RPMI7951 (cell line): ENCODE results near the gene CHDH. TPM values are rescaled to one million over a fixed set of nuclear protein-coding genes. Genes with fewer than 3 reads are reported as not detected.

Experiments
- DNase-seq: peaks from one replicate; pipeline ENCODE4 v3.0.0-alpha.2; 2012; ENCODE audit warnings: low read depth
- total RNA-seq: library from RNA; depleted of rRNA; stranded (reverse); fragments of >200 nt; shearing (Covaris generic); gene quantifications from 2 replicates; pipeline ENCODE4 v1.2.3, GENCODE V29; 2014

CHDH gene
- total RNA-seq, 1 experiment from 2014 or later: not detected

DNA sequence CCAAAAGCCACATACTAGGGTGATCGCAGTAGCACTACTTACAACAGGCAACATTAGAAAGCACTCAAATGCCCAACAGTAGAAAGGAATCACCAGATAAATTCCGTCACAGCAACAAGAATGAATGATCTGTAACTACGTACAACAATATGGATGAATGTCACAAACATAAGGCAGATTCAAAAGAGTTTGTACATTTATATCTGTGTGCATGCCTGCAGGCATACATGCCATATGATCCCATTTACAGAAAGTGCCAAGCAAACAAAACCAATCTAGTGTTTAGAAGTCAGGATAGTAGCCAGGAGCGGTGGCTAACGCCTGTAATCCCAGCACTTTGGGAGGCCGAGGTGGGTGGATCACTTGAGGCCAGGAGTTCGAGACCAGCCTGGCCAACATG is 3.7 kb upstream of the CHDH start:
- no peak for DNase-seq

DNA sequence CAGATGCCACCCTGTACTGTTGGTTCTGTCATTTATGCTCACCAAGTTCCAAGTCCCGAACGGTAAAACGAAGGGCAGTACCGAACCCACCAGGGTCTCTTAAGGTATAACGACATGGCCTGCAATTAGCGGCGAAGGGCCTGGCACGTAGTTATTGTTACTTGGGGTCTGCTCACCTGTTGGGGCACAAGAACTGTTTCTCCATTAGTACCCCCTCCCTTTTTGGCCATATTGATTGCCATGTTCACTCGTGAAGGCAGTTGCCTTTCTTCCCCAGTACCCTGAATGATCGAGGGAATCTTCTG is 584 bp upstream of the CHDH start:
- no peak for DNase-seq

DNA sequence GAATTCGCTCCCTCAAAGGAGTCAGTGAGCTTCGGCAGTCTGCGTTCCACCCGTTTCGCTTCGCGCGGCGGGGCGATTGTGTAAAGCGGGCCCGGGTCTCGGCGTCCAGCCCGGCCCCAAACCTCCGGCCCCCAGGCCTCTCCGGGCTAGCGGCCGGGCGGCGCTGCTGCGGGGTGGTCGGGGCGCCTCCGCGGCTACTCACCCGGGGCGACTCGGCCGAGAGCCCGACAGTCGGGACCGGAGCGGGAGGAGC is 412 bp downstream of the CHDH start:
- DNase-seq: no peak

DNA sequence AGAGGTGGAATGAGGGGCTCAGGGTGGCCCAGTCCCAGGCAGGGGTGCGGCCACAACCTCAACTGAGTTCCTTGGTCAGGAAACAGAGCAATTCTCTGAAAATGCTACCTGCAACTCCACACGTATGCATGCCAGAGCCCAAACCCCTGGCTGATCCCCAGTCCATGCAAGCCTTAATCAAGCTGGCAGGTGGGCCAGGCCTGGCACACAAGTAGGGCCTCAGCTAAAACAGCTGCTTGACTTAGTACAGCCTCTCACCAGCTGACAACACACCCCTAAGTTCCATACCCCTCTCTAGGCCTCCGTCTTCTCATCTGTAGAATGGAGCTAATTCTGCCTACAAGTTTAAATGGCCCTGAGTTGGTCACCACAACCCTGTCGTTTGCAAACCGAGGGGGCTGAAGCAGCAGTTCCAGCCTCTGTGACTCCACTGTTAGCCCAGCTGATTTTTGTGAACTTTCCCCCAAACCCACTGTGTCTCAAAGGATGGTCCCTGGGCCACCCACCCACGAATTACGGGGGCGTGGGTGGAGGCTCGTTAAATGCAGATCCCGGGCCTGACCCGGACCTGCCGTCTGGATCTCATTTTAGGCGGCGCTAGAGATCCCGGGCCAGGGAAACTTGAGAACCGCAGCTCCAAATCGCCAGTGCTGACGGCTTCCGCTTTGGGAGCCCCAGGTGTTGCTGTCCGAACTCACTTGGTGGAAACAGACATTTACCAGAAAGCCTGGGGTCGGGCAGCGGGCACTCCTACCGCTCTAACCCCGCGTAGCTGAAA is 927 bp downstream of the CHDH start:
- DNase-seq: no peak

DNA sequence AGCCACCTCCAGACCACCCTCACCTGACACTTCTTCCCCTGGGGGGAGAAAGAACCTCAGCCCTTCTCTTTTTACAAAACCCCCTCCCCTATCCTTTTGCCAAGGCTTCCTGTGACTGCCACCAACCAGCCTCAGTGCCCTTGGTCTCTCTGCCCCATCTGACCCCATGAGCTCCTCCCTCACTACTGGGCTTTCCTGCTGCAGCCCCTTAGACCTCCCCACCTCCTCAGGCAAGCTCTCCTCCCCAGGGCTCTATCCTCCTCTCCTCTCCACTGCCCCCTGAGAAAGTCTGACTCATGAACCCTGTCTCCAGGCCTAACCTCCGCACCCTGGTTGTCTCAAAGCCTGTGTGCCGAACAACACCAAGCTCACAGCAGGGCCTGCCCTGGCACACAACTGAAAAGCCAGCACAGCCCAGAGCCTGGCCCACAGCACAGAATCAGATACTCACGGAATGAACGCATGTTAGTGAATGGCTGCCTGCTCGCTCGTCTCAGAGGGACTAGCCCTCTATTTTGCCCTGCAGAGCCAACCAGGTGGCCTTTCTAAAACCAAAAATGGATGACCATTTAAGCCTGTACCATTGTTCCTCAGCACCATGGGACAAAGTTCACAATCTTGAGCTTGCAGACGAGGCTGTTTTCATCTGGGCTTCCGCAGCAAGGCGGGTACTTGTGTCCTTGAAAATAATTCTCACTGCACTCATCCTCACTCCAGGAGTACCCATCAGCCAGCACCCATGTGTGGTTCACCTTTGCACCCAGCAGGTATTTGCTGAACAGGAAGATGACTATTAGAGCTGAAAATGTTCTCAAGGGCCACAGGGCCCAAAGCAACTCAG is 1.7 kb downstream of the CHDH start:
- no peak for DNase-seq

DNA sequence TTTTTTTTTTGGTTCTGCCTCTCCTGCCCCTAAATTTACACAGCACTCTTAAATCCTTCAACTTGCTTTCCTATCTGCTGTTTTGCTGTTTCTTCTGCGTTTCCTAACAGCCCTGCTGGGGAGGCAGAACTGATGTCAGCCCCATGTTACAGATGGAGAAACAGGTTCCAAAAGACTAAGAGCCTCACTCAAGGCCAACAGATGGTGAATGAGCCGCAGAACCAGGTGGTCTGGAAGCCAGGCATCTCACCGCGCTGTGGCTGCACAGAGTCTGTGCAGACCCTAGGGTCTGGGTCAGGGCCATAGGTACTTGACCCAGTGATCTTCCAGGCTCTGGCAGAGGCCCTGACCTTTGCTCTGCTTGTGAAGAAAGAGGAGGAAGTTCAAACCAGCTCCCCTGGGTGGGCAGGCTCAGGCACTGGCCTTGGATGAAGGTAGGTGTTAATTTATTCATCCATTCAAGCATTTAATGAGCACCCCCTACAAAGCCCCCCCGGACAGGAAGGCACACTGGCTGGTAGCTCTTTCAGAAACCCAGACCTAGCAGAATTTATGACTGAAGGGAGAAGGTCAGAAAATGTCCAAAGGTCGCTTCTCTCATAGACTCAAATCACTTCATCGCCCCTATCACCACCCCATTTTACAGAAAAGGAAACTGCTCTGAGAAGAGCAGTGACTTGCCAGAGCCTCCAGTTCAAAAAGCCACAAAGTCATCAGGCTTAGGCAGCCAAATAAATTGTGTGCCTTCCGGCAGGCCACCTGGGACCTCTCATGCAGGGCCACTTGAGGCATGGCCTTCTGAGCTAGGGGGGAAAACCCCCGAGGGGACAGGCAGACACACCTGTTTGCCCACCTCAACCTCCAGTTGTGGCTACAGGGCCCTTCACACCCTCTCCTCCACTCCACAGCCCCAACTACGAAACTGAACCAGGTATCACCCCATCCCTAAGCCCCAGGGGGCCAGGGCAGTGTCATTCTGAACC is 2.7 kb downstream of the CHDH start:
- DNase-seq: no peak

DNA sequence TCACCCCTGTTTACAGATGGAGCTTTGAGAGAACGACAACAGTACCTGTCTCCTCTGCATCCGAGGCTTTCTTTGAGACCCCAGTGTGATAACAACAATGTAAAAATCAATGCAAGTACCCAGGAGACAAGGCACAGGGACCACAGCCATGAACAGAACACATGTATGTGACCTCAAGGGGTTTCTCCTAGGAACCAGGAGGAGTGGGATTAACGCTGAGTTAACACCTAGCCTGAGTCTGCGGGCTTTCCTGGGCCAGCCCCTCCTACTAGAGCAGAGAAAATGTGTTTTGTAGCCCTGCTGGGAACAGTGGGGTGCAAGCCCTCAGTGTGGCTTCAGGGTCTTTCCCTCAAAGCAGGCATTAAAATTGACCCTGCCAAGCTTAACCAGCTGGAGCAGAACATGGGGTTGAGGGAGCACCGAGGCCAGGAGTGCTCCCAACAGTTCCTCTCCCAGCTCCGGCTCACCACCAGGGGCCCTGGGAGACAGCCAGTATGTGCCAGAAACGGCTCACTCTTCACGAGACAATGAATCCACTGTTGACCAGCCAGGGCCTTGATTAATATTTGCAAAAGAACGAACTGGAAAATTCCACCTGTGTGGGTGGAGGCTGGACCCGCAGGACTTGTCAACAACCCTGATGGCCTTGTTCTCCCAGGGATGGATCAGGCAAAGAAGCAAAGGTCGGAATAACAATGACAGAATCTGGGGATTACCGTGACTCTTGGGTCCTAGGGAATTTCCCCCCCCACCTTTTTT is 3.6 kb downstream of the CHDH start:
- DNase-seq: peak; percentile 14

DNA sequence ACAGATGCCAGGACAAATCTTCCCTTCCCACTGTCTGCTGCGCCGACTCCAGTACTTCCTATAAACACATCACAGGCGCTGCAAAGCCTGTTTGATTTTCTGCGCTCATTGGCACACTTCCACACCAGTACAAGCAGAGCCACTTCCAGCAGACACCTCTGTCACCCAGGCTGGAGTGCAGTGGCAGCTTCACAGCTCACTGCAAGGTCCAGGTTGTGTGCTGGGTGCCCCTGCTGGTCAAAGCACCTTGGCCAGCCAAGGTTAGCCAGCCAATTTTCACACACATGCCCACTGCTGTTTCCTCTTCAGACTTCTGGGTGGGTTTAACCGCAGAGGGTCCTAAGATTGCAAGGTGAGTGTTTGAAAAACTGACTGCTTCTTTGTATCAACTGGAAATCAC is 4.9 kb downstream of the CHDH start:
- DNase-seq: no peak

DNA sequence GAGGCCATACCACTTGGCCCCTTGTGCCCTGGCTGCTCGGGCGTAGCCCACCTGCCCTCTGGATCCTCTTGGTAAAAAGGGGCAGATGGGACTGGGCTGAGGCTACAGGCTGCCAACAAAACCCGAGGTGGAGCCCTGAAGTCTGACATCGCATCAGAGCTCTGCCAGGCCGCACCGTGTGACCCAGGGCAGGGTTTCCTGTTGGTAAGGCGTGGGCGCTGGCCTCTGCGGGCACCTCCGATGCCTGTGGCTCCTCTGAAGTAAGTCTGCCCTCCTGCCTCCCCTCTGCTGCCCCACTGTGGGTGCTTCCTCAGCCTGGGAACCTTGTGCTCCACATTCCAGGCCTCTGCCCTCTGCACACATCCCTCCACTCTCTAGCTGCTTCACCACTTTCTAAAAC is 8.9 kb downstream of the CHDH start:
- DNase-seq: no peak

DNA sequence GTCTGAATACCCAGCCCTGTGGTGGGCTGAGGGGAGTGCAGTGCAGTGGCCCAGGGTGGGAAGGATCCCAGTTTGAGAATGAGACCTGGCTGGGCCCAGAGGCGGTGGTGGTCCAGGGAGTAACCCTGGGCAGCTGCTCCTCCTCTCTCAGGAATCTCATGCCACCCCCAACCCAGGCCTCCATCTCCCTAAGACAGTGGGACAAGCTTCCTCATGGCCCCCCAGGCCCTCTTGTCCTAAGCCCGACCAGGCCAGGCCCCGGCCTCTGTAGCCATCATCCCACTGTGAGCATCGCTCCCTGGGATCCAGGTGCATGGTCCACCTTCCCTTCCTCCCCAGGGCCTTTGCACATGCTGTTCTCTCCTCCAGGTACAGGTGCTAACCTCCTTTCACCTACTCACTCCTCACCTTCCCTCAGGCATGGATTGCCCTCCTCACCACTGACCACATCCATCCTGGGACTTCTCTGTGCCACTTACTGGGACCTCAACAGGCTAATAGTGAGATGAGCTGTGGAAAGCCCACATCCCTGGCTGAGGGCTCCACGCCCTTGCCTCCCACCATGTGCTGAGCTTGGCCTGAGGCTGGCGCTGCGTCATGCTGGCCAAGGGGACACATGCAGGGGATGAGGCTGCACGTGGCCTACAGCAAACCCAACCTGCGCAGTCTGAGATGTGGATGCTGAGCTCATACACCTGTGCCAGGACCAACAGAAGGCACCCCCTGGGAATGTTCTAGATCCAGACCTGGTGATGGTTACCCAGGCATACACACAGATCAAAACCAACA is 9.9 kb downstream of the CHDH start:
- no peak for DNase-seq

DNA sequence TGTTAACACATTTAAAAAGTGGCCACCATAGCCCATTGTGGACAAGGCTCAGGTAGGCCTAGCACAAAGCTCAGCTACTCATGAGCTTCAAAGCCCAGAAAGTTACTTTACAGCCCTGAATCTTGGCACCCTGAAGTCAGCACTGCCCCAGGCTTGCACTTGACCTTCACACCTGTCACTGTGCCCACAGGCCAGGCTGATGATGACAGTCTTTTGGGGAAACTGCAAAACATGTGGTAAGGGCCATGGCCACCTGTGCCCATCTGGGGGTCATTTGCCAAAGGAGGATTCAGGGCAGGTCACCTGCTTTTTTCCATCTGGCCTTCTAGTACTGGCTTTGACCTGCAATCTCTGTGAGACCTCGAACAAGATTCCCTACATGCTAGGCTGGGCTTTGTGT is 11.0 kb downstream of the CHDH start:
- no peak for DNase-seq

DNA sequence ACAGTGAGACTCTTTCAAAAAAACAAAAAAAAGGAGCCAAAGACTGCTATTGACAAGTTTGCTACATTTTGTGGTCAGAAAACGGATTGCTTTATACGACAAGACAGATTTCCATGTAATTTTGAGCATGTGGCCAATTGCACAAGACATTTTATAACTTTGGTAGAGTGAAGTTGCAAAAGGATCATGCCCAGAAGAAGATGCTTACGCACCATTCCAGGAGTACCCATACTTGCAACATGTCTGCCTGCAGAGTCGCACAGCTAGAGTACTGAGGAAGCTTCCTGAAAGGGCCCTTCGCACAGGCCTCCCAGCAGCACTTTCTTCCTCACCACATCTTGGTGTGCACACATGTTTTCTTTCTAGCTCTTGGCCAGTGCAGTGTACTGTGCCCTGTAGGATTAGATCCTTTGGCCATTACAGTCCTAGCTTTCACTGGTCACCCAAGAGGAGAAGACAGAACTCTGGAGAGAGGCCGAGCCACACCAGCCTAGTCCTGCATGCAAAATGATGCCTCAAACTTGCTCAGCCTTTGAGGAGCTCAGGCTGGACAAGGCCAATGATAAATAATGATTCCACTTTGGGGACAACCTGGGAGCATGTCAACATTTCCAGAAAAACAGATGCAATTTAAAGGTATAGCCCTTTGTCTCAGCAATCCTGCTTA is 11.7 kb downstream of the CHDH start:
- DNase-seq: no peak

DNA sequence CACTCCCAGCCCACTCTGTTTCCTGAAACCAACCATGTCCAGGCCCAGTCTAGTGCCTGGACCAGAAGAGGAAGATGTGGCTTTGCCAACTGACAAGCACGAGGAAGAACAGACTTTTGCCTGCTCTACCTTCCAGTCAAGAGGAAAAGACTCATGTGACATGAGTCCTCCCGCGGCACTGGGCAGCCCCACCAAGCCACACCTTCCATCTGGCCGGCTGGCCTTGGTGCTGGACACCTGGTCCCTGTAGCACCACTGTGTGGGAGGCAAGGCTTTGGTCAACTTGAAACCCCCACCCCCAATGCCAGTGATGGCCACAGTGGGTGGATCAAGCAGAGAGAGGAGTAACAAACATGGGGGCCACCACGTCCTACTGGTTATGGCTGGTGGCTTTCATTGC is 12.5 kb downstream of the CHDH start:
- DNase-seq: no peak

DNA sequence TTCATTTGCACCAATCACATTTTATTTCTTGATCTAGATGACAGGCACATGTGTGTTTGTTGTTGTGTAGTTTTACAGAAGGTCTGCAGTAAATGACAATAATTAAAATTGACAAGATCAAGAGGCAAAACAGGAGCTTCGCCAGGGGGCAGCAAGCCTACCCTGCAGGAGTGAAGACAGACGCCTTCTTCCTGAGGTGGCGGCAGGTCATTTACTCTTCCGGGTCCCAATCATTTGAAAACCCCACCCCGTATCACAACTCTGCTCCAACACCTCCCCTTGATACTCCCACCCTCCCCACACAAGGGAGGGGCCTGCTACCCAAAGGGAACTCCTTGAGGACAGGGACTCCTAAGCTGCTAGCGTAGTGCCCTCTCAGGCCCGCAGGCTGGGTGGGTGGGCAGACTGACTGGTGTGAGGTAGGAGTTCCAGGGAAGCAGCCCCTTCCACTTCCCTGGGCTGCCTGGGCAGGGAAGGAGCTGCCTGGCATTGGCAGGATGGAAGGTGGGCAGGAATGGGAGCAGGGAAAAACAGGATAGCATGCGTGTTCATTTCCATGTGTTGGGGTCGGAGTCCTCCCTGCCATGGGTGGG is 13.1 kb downstream of the CHDH start:
- DNase-seq: no peak

DNA sequence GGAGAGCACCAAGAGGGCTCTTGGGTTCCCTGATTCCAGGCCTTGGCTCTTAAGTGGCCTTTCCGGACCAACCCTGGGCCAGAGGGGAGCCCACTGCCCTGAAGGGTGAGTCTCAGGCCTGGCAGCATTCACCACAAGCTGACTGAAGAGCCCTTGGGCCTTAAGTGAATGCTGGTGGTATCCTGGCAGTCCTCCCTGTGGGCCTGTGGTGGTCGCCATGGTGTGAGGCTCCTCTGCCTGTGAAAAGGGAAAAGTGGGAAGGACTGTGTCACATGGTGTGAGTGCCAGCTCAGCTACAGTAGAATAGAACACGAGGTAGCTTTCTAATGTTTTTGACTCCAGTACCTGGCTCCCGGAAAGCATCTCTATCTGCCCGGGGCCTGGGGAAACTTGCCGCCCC is 15.3 kb downstream of the CHDH start:
- DNase-seq: no peak

DNA sequence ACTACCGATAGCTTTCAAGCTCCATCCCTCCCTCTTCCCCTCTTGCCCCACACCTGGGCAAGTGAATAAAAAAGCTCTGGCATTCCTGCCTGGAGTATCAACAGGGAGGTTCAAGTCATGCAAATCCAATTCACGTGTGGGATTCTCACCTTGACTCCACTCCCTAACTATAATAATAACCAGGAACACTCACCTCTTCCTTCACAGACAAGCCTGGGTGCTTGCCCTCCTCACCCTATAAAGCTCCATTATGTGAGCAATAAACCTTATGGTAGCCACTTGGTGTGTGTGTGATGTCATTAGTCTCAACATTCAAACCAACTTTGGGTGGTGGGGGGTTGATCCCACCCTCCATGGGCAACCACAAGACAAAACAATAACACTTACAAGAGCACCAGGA is 16.6 kb downstream of the CHDH start:
- DNase-seq: no peak

DNA sequence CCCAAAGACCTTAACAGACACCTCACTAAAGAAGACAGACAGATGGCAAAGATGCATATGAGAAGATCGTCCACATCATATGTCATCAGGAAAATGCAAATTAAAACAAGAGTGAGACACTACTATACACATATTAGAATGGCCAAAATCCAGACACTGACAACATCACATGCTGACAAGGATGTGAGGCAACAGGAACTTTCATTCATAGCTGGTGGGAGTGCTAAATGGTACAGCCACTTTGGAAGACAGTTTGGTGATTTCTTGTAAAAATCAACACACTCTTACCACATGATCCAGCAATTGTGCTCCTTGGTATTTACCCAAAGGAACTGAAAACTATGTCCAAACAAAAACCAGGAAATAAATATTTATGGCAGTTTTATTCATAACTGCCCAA is 17.6 kb downstream of the CHDH start:
- no peak for DNase-seq

DNA sequence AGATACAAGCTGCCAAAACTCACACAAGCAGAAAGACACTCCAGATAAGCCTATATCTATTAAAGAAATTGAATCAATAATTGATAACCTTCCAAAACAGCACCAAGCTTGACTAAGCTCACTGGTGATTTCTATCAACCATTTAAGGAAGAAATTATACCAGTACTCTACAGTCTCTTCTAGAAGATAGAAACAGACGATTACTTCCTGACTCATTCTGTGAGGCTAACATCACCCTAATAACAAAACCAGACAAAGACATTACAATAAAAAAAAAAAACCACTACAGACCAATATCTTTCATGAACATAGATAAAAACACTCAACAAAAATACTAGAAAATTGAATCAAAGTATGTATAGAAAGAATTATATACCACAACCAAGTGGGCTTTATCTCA is 20.2 kb downstream of the CHDH start:
- no peak for DNase-seq

DNA sequence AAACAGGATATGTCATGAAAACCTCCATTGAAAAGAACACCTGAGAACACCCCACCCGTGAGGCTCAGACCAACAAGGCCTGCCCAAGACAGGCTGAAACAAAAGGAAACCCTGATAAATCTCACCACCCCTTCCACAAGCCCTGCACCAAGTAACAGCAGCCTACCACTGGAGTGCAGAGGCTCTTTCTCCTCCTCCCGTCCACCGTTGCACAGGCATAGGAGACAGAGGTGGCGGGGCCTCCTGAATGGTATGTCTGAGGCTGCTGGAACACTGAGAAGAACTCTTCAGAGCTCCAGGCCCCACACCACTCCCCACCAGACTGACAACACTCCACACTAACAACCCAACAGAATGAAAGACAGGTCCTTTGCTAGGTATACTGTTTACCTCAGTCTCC is 21.4 kb downstream of the CHDH start:
- DNase-seq: no peak
